Stomach smooth muscle (tissue), 2 donors: ENCODE measurements around the gene FAM118A.
"Not testable (repeated sequence)": the region's sequence is repeated elsewhere in the genome, so short reads cannot be mapped to it uniquely, and the experiment has no call there.

Experiments
- H3K27ac ChIP-seq: one replicate; pipeline ENCODE4 v1.7.0; 2013; ENCODE audit warnings: mild to moderate bottlenecking, low read length, inconsistent platforms
- H3K27me3 ChIP-seq, 2 donors: one replicate each; pipeline ENCODE4 v1.7.0; 2013; ENCODE audit warnings: low read length in 2 of 2; ENCODE audit not compliant: insufficient read depth in 2 of 2, control insufficient read depth in 1 of 2
- H3K36me3 ChIP-seq, 2 donors: one replicate each; pipeline ENCODE4 v1.7.0; 2013; ENCODE audit warnings: low read length in 2 of 2; ENCODE audit not compliant: control insufficient read depth in 2 of 2, insufficient read depth in 2 of 2
- H3K4me1 ChIP-seq: one replicate; pipeline ENCODE4 v1.7.0; 2013; ENCODE audit warnings: low read length; ENCODE audit not compliant: control insufficient read depth, insufficient read depth
- H3K4me3 ChIP-seq, 2 donors: one replicate each; pipeline ENCODE4 v1.7.0; 2013; ENCODE audit warnings: low read length in 2 of 2
- H3K9ac ChIP-seq, 2 donors: one replicate each; pipeline ENCODE4 v1.7.0; 2013; ENCODE audit warnings: low read length in 2 of 2, mild to moderate bottlenecking in 1 of 2
- H3K9me3 ChIP-seq, 2 donors: one replicate each; pipeline ENCODE4 v1.7.0; 2013; ENCODE audit warnings: low read length in 2 of 2; ENCODE audit not compliant: control insufficient read depth in 2 of 2
- donor health status: healthy.
- donor health status: Pancreatic carcinoma.

The FAM118A gene

GRCh38 chr22:45321827-45322226, 12.1 kb downstream of the FAM118A start:
- Histone ChIP-seq H3K4me1 (peaks cover 30% of the 10 kb centered on the region), H3K36me3 (peaks cover 22 to 29% of the 10 kb centered on the region in 2 donors), H3K27me3 (no peaks in the 10 kb centered on the region), H3K27ac (no peak overlapping the region), H3K4me3 (no peak overlapping the region), H3K9ac (no peak overlapping the region), H3K9me3 (no peaks in the 10 kb centered on the region)

GRCh38 chr22:45322873-45323525, 13.3 kb downstream of the FAM118A start:
- Histone ChIP-seq H3K27me3 (no peaks in the 10 kb centered on the region), H3K27ac (no peak overlapping the region), H3K4me3 (no peak overlapping the region), H3K4me1 (peaks cover 20% of the 10 kb centered on the region), H3K9me3 (no peaks in the 10 kb centered on the region), H3K9ac (no peak overlapping the region), H3K36me3 (peaks cover 28 to 34% of the 10 kb centered on the region in 2 donors)

- Histone ChIP-seq H3K27me3 (no peaks in the 10 kb centered on the region), H3K4me1 (peaks cover 17% of the 10 kb centered on the region), H3K9ac (no peak overlapping the region), H3K27ac (no peak overlapping the region), H3K9me3 (no peaks in the 10 kb centered on the region), H3K4me3 (no peak overlapping the region), H3K36me3 (peaks cover 29 to 36% of the 10 kb centered on the region in 2 donors)
Measured at GRCh38 chr22:45323695-45324094, 14.0 kb downstream of the FAM118A start.

GRCh38 chr22:45324311-45324711, 14.6 kb downstream of the FAM118A start:
- H3K27ac ChIP-seq: no peak overlapping the region
- H3K4me3 ChIP-seq: no peak overlapping the region
- H3K9ac ChIP-seq: no peak overlapping the region
- H3K9me3 ChIP-seq: no peaks in the 10 kb centered on the region
- peaks cover 13% of the 10 kb centered on the region for H3K4me1 ChIP-seq
- peaks cover 34 to 39% of the 10 kb centered on the region in 2 donors for H3K36me3 ChIP-seq
- H3K27me3 ChIP-seq: no peaks in the 10 kb centered on the region

GRCh38 chr22:45328261-45328660, 18.5 kb downstream of the FAM118A start:
- not testable (repeated sequence) for H3K27ac ChIP-seq, H3K4me1 ChIP-seq, H3K9ac ChIP-seq, H3K9me3 ChIP-seq, H3K27me3 ChIP-seq, H3K4me3 ChIP-seq
- H3K36me3 ChIP-seq: peaks cover 37 to 46% of the 10 kb centered on the region in 2 donors

- H3K27me3 ChIP-seq: no peaks in the 10 kb centered on the region
- H3K4me1 ChIP-seq: peaks cover 6% of the 10 kb centered on the region
- H3K27ac ChIP-seq: peak overlapping the region; percentile 56
- H3K36me3 ChIP-seq: peaks cover 30 to 39% of the 10 kb centered on the region in 2 donors
- H3K9ac ChIP-seq: no peak overlapping the region
- peak overlapping the region in 1 of 2 donors; percentile 36 for H3K4me3 ChIP-seq
- H3K9me3 ChIP-seq: no peaks in the 10 kb centered on the region
Measured at GRCh38 chr22:45328822-45329529, 19.2 kb downstream of the FAM118A start.

GRCh38 chr22:45329530-45329936, 19.8 kb downstream of the FAM118A start:
- Histone ChIP-seq H3K9ac (no peak overlapping the region), H3K9me3 (no peaks in the 10 kb centered on the region), H3K36me3 (peaks cover 26 to 40% of the 10 kb centered on the region in 2 donors), H3K27me3 (no peaks in the 10 kb centered on the region), H3K4me1 (peaks cover 6% of the 10 kb centered on the region), H3K4me3 (peak overlapping the region in 1 of 2 donors; percentile 36), H3K27ac (peak overlapping the region; percentile 56)

GRCh38 chr22:45330548-45330947, 20.8 kb downstream of the FAM118A start:
- Histone ChIP-seq H3K36me3 (peaks cover 36 to 43% of the 10 kb centered on the region in 2 donors), H3K27me3 (no peaks in the 10 kb centered on the region), H3K9ac (no peak overlapping the region), H3K27ac (no peak overlapping the region), H3K9me3 (no peaks in the 10 kb centered on the region), H3K4me3 (no peak overlapping the region), H3K4me1 (peaks cover 6% of the 10 kb centered on the region)

GRCh38 chr22:45331486-45331885, 21.8 kb downstream of the FAM118A start:
- peaks cover 40 to 45% of the 10 kb centered on the region in 2 donors for H3K36me3 ChIP-seq
- no peak overlapping the region for H3K9ac ChIP-seq
- H3K9me3 ChIP-seq: no peaks in the 10 kb centered on the region
- no peaks in the 10 kb centered on the region for H3K27me3 ChIP-seq
- H3K4me3 ChIP-seq: no peak overlapping the region
- no peak overlapping the region for H3K27ac ChIP-seq
- H3K4me1 ChIP-seq: peaks cover 14% of the 10 kb centered on the region

- Histone ChIP-seq H3K4me3 (no peak overlapping the region), H3K27me3 (no peaks in the 10 kb centered on the region), H3K9me3 (no peaks in the 10 kb centered on the region), H3K36me3 (peaks cover 40 to 45% of the 10 kb centered on the region in 2 donors), H3K27ac (no peak overlapping the region), H3K4me1 (peaks cover 18% of the 10 kb centered on the region), H3K9ac (no peak overlapping the region)
Measured at GRCh38 chr22:45332001-45332400, 22.3 kb downstream of the FAM118A start.

- Histone ChIP-seq H3K9me3 (no peaks in the 10 kb centered on the region), H3K27me3 (no peaks in the 10 kb centered on the region), H3K4me1 (peaks cover 25% of the 10 kb centered on the region), H3K36me3 (peaks cover 33 to 39% of the 10 kb centered on the region in 2 donors), H3K27ac (no peak overlapping the region), H3K4me3 (no peak overlapping the region), H3K9ac (no peak overlapping the region)
Measured at GRCh38 chr22:45334068-45334467, 24.3 kb downstream of the FAM118A start.
